ENCODE data around the gene PABPN1. TPM values are rescaled to one million over a fixed set of nuclear protein-coding genes. Genes with fewer than 3 reads are reported as not detected.
A peak's percentile ranks its signal among the peaks of the same experiment; 100 is the strongest.

The PABPN1 gene
- total and polyA plus RNA-seq, 8 donors = 32.6 to 166 (median 53.4) TPM

DNA sequence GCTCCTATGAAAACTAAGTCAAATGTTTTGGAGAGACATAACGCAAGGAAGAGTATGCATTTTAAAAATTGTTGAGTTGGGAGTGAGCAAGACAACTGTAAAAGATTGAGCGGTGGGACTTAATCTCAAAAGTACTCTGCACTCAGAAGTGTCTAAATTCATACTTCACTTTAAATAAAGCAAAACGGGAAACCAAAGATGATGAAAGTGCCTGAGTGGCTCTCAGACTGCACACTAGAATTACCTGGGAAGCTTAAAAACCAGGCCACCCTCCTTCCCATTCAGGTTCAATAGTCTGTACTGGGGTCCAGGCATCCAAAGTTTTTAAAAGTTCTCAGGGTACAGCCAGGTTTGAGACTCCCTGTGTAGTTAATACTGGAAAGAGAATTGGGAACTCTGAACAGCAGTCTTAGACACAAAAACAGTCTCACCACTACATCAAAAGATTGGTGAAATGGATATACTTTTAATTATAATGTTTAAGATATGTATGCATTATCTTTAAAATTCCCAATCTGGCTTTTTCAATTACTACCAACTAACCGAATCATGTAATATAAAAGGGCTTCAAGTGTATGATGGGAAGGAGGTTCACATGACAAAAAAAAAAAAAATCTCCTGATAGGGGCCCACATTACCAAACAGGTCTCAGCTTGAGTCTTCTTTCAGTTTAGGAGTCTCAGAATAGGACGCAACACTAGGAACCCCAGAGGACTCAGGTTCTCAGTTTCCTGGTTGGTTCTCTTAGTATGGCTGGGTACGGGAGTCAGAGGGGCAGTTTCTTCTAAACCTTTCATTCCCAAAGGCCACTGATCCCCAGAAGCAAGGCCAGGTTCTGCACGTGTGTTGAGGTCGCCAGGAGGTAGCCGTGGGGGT is 36.4 kb upstream of the PABPN1 start:
- ATAC-seq = peak in 3 of 4 donors; percentile 1 to 25 (median 5)
- intact Hi-C loops (cut with DNase I) = no loop called here

DNA sequence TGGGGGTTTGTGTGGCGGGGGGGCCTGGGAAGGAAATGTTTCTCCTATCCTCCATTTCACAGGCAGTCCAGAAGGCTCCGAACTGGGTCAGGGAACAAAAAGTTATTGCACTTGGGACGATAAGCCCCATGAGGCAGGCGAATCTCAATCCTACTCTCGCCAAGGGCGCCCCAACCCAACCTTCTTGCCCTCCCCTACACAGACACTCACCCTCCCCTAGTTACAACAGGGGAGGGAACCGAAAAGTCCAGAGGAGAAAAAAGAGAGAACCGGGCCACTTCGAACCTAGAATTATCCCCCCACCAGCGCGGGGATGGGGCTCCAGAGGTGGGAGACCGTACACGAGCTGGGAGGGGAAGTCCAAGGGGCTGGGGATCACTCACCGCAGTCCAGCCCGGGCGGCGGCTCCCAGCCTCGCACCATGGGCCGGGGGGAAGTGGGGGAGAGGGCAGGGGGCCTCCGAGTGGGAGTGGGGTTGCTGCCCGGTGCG is 35.7 kb upstream of the PABPN1 start:
- Histone ChIP-seq H3K36me3 (no peaks in the 10 kb centered on the region), H3K9me3 (no peaks in the 10 kb centered on the region), H3K27me3 (no peaks in the 10 kb centered on the region), H3K4me3 (peak overlapping the region; percentile 33 to 91 (median 66)), H3K4me1 (peaks cover 0 to 14% (median 13%) of the 10 kb centered on the region in 3 donors), H3K27ac (peak overlapping the region; percentile 87 to 97 (median 96))
- intact Hi-C loops (cut with DNase I) = no loop called here
- TF ChIP-seq, protein P1, sequence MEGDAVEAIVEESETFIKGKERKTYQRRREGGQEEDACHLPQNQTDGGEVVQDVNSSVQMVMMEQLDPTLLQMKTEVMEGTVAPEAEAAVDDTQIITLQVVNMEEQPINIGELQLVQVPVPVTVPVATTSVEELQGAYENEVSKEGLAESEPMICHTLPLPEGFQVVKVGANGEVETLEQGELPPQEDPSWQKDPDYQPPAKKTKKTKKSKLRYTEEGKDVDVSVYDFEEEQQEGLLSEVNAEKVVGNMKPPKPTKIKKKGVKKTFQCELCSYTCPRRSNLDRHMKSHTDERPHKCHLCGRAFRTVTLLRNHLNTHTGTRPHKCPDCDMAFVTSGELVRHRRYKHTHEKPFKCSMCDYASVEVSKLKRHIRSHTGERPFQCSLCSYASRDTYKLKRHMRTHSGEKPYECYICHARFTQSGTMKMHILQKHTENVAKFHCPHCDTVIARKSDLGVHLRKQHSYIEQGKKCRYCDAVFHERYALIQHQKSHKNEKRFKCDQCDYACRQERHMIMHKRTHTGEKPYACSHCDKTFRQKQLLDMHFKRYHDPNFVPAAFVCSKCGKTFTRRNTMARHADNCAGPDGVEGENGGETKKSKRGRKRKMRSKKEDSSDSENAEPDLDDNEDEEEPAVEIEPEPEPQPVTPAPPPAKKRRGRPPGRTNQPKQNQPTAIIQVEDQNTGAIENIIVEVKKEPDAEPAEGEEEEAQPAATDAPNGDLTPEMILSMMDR (IDR thresholded peaks at IDR 0.05) = no peak
- peak; percentile 26 to 51 (median 36) for ATAC-seq
- 0 to 1% methylated on average over 22 of the region's 22 CpGs for whole genome bisulfite sequencing, 2 donors
- FAIRE-seq = no peak
- DNase-seq = no peak

More for the DNA sequence above, 36.4 kb upstream of the PABPN1 start:
- DNase-seq (no peak), FAIRE-seq (no peak)
- Histone ChIP-seq H3K27me3 (no peaks in the 10 kb centered on the region), H3K4me1 (peaks cover 0 to 14% (median 13%) of the 10 kb centered on the region in 3 donors), H3K36me3 (no peaks in the 10 kb centered on the region), H3K4me3 (peak overlapping the region; percentile 33 to 91 (median 66)), H3K27ac (peak overlapping the region in 3 of 4 donors; percentile 87 to 97 (median 94)), H3K9me3 (no peaks in the 10 kb centered on the region)
- WGBS, 2 donors = 23 to 25% methylated on average over 9 of the region's 9 CpGs
- TF ChIP-seq, protein P1 (IDR thresholded peaks at IDR 0.05) = no peak

DNA sequence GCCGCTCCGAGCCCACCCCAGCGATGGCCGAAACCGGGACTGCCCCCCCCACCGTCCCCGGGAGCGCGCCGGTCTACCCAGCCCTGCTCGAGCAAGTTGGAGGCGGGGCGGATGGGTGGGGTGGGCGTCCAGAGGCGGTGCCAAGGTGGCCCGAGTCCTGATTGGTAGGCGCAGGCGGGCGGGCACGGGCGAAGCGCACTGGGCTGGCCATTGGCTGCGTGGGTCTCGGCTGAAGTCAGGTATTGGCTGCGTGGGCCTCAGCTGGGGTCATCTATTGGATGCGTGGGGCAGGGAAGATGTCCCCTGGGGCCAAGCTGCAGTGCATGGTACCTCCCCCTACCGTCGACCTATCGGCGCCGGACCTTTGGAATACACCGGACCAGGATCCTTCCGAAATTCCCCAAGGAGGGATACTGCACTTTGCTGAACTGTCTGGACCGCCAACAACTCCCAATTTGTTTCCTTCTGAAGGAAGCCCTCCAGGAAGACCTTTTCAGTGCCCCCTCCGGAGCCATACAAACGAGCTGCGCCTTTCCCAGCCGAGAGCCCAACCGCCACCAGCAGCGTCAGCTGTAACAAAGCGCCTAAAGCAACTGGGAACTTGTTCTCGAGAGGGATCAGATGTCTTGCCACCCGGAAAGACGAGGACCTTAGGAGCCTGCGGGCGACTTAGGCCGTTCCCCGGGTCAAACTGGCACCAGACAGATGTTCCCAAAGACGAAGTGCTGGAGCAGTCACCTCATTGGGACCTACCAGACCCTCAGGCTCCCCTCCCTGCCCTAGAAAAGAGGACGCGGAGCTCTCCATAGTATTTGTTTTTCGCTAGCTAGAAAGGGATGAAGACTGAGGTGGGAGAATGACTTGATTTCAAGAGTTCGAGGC is 35.0 kb upstream of the PABPN1 start, which contains the start of gene HOMEZ:
Gene HOMEZ (minus strand): TSS at position 113 of the 882 bp plus-strand sequence. CDS start 180 bp downstream, outside the sequence.
- H3K9me3 ChIP-seq = no peaks in the 10 kb centered on the region
- no peaks in the 10 kb centered on the region for H3K27me3 ChIP-seq
- FAIRE-seq (peak; percentile 68), ATAC-seq (peak; percentile 96 to 98 (median 97)), DNase-seq (peak; percentile 97 to 99 (median 99))
- TF ChIP-seq, protein P1 (IDR thresholded peaks at IDR 0.05) = no peak
- H3K27ac ChIP-seq = peak within 1 kb of the TSS; percentile 87 to 97 (median 96)
- intact Hi-C loops (cut with DNase I) = no loop called here
- H3K4me3 ChIP-seq = peak within 1 kb of the TSS; percentile 33 to 91 (median 66)
- H3K36me3 ChIP-seq = no peaks in the 10 kb centered on the region
- peaks cover 0 to 14% (median 13%) of the 10 kb centered on the region in 3 donors for H3K4me1 ChIP-seq
- 0 to 1% methylated on average over 46 to 53 of the region's 53 CpGs for WGBS, 2 donors

GRCh38 chr14:23286902-23287479 is 34.3 kb upstream of the PABPN1 start:
- Histone ChIP-seq H3K4me3 (peak overlapping the region; percentile 18 to 91 (median 66)), H3K4me1 (peaks cover 0 to 14% (median 13%) of the 10 kb centered on the region in 3 donors), H3K27ac (peak overlapping the region; percentile 87 to 97 (median 96)), H3K27me3 (no peaks in the 10 kb centered on the region), H3K36me3 (no peaks in the 10 kb centered on the region), H3K9me3 (no peaks in the 10 kb centered on the region)
- FAIRE-seq = no peak
- no peak for DNase-seq
- intact Hi-C loops (cut with DNase I) = no loop called here
- WGBS, 2 donors = 41 to 45% methylated on average over 6 of the region's 6 CpGs
- TF ChIP-seq, protein P1 (IDR thresholded peaks at IDR 0.05) = no peak
- ATAC-seq = no peak
